ENCODE measurements around the gene EPYC.

- TF ChIP-seq ZFP3 (CRISPR knock-in tag; IDR thresholded peaks at IDR 0.05): no peak
- TF ChIP-seq CSRNP3 (CRISPR knock-in tag; IDR thresholded peaks at IDR 0.05): no peak
- TF ChIP-seq ZNF70 (CRISPR knock-in tag; IDR thresholded peaks at IDR 0.05): no peak
- no peak for TF ChIP-seq RARB (CRISPR knock-in tag; IDR thresholded peaks at IDR 0.05)
- no peak for TF ChIP-seq TOX (CRISPR knock-in tag; IDR thresholded peaks at IDR 0.05; ENCODE audit: borderline replicate concordance)
- TF ChIP-seq PATZ1 (CRISPR knock-in tag; IDR thresholded peaks at IDR 0.05; ENCODE audit: borderline replicate concordance): no peak
- no peak for TF ChIP-seq ISL1 (CRISPR knock-in tag; IDR thresholded peaks at IDR 0.05)
Observed at GRCh38 chr12:91017043-91017442, 12.3 kb upstream of the EPYC start.

All from SK-N-SH treated with all-trans-retinoic acid at 6 μM for 48 hours (cell line).